ENCODE results near the gene SALL4.

Gene SALL4

GRCh38 chr20:51734876-51735720, 67.2 kb downstream of the SALL4 start:
- DNase-seq, result no peak

GRCh38 chr20:51733070-51733469, 69.3 kb downstream of the SALL4 start:
- no peak for DNase-seq

Measured in CD4-positive, alpha-beta T cell treated with Interleukin-4 for 1 hour (primary cell).